AG04450 (cell line): ENCODE measurements around the gene COA8. TPM values are rescaled to one million over a fixed set of nuclear protein-coding genes. Genes with fewer than 3 reads are reported as not detected.

Experiments
- CTCF ChIA-PET: fragments of 300-600, 350-600 bp; formaldehyde crosslinking; extraction: SDS; loops from one replicate; lab custom pipeline; 2022; ENCODE audit warnings: antibody characterized with exemption, inconsistent platforms; lab: Charles Lee
- POLR2A ChIA-PET: fragments of 350-600 bp; formaldehyde crosslinking; extraction: SDS; loops from one replicate; lab custom pipeline; 2021; ENCODE audit warnings: antibody characterized with exemption, inconsistent platforms; lab: Yijun Ruan, JAX
- DNase-seq: peaks from one replicate; pipeline ENCODE4 v3.0.0-alpha.2; 2011; ENCODE audit warnings: low read depth, low spot score
- H3K27ac ChIP-seq: one replicate; pipeline ENCODE4 v1.5.1; 2012; ENCODE audit warnings: low read depth, low read length, control low read depth
- H3K27me3 ChIP-seq: one replicate; pipeline ENCODE4 v1.6.0; 2012; ENCODE audit warnings: low read length; ENCODE audit not compliant: control insufficient read depth, insufficient read depth
- H3K4me3 ChIP-seq: 2 replicates; pipeline ENCODE4 v1.5.1; 2011; ENCODE audit warnings: mild to moderate bottlenecking, low read depth, low read length, control low read depth
- H3K9me3 ChIP-seq: 2 replicates; pipeline ENCODE4 v1.5.1; 2012; ENCODE audit warnings: low read length; ENCODE audit not compliant: control insufficient read depth, insufficient read depth
- polyA plus RNA-seq: library from polyadenylated mRNA; depleted of rRNA; stranded (reverse); fragments of >200 nt; gene quantifications from 2 replicates; pipeline ENCODE4 v1.2.3, GENCODE V29; 2011
- TF ChIP-seq, protein P1 (sequence below): IDR thresholded peaks from 2 replicates; pipeline ENCODE4 v1.5.1; 2011; ENCODE audit warnings: low read depth, low read length, control low read depth, inconsistent platforms

Gene COA8
- polyA plus RNA-seq, 1 experiment, result 29.8 TPM

- POLR2A ChIA-PET, result interaction anchor here (0.6 kb wide), 1 partner anchor 11 kb away, joined by 4 read pairs; no protein-coding TSS in a partner anchor
- peak overlapping the region; percentile 95 for H3K27ac ChIP-seq
These were observed 64.6 kb downstream of the COA8 start for GRCh38 chr14:103627073-103628025.

GRCh38 chr14:103628221-103628683, 65.5 kb downstream of the COA8 start:
- no peaks in the 10 kb centered on the region for H3K27me3 ChIP-seq
- POLR2A ChIA-PET, result interaction anchor here (0.6 to 1.4 kb wide), 4 partner anchors 21 to 57 kb away, joined by 4 to 7 read pairs (median 4); no protein-coding TSS in a partner anchor
- peak overlapping the region; percentile 83 for H3K4me3 ChIP-seq
- TF ChIP-seq, protein P1, sequence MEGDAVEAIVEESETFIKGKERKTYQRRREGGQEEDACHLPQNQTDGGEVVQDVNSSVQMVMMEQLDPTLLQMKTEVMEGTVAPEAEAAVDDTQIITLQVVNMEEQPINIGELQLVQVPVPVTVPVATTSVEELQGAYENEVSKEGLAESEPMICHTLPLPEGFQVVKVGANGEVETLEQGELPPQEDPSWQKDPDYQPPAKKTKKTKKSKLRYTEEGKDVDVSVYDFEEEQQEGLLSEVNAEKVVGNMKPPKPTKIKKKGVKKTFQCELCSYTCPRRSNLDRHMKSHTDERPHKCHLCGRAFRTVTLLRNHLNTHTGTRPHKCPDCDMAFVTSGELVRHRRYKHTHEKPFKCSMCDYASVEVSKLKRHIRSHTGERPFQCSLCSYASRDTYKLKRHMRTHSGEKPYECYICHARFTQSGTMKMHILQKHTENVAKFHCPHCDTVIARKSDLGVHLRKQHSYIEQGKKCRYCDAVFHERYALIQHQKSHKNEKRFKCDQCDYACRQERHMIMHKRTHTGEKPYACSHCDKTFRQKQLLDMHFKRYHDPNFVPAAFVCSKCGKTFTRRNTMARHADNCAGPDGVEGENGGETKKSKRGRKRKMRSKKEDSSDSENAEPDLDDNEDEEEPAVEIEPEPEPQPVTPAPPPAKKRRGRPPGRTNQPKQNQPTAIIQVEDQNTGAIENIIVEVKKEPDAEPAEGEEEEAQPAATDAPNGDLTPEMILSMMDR, result no peak
- CTCF ChIA-PET, result no interaction called here
- peak overlapping the region; percentile 95 for H3K27ac ChIP-seq
- DNase-seq, result peak; percentile 32
- H3K9me3 ChIP-seq, result peaks cover 3% of the 10 kb centered on the region; the same call in 1 of the 2 replicates

More at GRCh38 chr14:103627073-103628025, 64.6 kb downstream of the COA8 start:
- Histone ChIP-seq H3K9me3 (peaks cover 3% of the 10 kb centered on the region; the same call in 1 of the 2 replicates), H3K4me3 (no peak overlapping the region), H3K27me3 (no peaks in the 10 kb centered on the region)
- no peak for DNase-seq
- TF ChIP-seq, protein P1, result no peak
- CTCF ChIA-PET, result no interaction called here

- no peak for DNase-seq
- Histone ChIP-seq H3K27ac (peak within 1 kb of the TSS; percentile 95), H3K27me3 (no peaks in the 10 kb centered on the region), H3K9me3 (peaks cover 3% of the 10 kb centered on the region; the same call in 1 of the 2 replicates), H3K4me3 (peak within 1 kb of the TSS; percentile 83)
- POLR2A ChIA-PET, result interaction anchor here (0.6 to 1.4 kb wide), 5 partner anchors 22 to 1312 kb away, joined by 4 to 7 read pairs (median 4); no protein-coding TSS in a partner anchor
- TF ChIP-seq, protein P1, result no peak
- CTCF ChIA-PET, result interaction anchor here (0.6 kb wide), 1 partner anchor 57 kb away, joined by 3 read pairs; no protein-coding TSS in a partner anchor
These were observed 66.1 kb downstream of the COA8 start, which contains the start of gene KLC1 for GRCh38 chr14:103628684-103629502. Gene KLC1, plus strand, starts transcription at chr14:103629211. Its CDS starts 25,354 bp downstream, at chr14:103654565.

DNA sequence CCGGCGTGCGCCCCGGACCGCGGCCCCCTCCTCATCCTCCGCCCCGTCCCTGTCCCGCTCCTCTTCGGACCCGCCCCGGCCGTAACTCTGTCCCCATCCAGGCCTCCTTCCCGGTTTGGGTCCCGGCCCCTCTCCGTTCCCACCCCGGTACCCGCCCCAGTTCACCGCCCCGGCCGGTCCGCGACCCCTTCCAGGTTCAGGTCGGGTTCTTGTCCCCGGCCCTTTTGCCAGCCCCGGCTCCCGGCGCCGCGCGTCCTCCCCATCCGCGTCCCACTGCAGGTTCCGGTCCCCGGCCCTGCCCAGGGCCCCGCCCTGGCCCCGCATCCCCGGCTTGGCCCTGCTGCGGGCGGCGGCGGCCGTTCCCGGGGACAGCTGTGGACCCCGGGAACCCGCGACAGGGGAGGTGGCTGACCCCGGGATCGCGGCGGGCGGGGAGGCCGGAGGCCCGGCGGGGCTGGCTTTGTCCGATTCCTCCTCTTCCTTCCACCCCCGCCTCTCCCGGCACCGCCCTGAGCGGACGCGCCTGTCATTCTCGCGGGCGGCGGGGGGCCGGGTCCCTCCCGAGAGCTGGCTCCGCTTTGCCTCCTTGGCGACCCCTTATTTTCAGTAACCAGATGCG, 66.9 kb downstream of the COA8 start:
- Histone ChIP-seq H3K4me3 (peak overlapping the region; percentile 83), H3K9me3 (peaks cover 3% of the 10 kb centered on the region; the same call in 1 of the 2 replicates), H3K27me3 (no peaks in the 10 kb centered on the region), H3K27ac (peak overlapping the region; percentile 11)
- TF ChIP-seq, protein P1, result no peak
- ChIA-PET POLR2A (interaction anchor here (0.7 to 1.5 kb wide), 5 partner anchors 23 to 1313 kb away, joined by 3 to 7 read pairs (median 4); no protein-coding TSS in a partner anchor), CTCF (interaction anchor here (0.6 kb wide), 1 partner anchor 58 kb away, joined by 3 read pairs; no protein-coding TSS in a partner anchor)
- DNase-seq, result no peak
